AG04450 (cell line): ENCODE measurements around the gene MSI2. TPM values are rescaled to one million over a fixed set of nuclear protein-coding genes. Genes with fewer than 3 reads are reported as not detected.
A peak's percentile ranks its signal among the peaks of the same experiment; 100 is the strongest.

Experiments used
- CTCF ChIA-PET: fragments of 300-600, 350-600 bp; formaldehyde crosslinking; extraction: SDS; loops from one replicate; lab custom pipeline; 2022; ENCODE audit warnings: antibody characterized with exemption, inconsistent platforms; lab: Charles Lee
- POLR2A ChIA-PET: fragments of 350-600 bp; formaldehyde crosslinking; extraction: SDS; loops from one replicate; lab custom pipeline; 2021; ENCODE audit warnings: antibody characterized with exemption, inconsistent platforms; lab: Yijun Ruan, JAX
- DNase-seq: peaks from one replicate; pipeline ENCODE4 v3.0.0-alpha.2; 2011; ENCODE audit warnings: low read depth, low spot score
- H3K27ac ChIP-seq: one replicate; pipeline ENCODE4 v1.5.1; 2012; ENCODE audit warnings: low read depth, low read length, control low read depth
- H3K27me3 ChIP-seq: one replicate; pipeline ENCODE4 v1.6.0; 2012; ENCODE audit warnings: low read length; ENCODE audit not compliant: control insufficient read depth, insufficient read depth
- H3K4me3 ChIP-seq: 2 replicates; pipeline ENCODE4 v1.5.1; 2011; ENCODE audit warnings: mild to moderate bottlenecking, low read depth, low read length, control low read depth
- H3K9me3 ChIP-seq: 2 replicates; pipeline ENCODE4 v1.5.1; 2012; ENCODE audit warnings: low read length; ENCODE audit not compliant: control insufficient read depth, insufficient read depth
- CTCF ChIP-seq: IDR thresholded peaks from 2 replicates; pipeline ENCODE4 v1.5.1; 2011; ENCODE audit warnings: low read depth, low read length, control low read depth, inconsistent platforms
- polyA minus RNA-seq: library from RNA; depleted of rRNA, polyadenylated mRNA; stranded (reverse); fragments of >200 nt; gene quantifications from 2 replicates; pipeline ENCODE4 v1.2.3, GENCODE V29; 2011; rRNA and poly(A)+ RNA removed
- polyA plus RNA-seq: library from polyadenylated mRNA; depleted of rRNA; stranded (reverse); fragments of >200 nt; gene quantifications from 2 replicates; pipeline ENCODE4 v1.2.3, GENCODE V29; 2011; rRNA removed

The MSI2 gene
- polyA plus RNA-seq (24.4 and 26.2 TPM in 2 replicates), polyA minus RNA-seq (37.4 and 40.7 TPM in 2 replicates)

DNA sequence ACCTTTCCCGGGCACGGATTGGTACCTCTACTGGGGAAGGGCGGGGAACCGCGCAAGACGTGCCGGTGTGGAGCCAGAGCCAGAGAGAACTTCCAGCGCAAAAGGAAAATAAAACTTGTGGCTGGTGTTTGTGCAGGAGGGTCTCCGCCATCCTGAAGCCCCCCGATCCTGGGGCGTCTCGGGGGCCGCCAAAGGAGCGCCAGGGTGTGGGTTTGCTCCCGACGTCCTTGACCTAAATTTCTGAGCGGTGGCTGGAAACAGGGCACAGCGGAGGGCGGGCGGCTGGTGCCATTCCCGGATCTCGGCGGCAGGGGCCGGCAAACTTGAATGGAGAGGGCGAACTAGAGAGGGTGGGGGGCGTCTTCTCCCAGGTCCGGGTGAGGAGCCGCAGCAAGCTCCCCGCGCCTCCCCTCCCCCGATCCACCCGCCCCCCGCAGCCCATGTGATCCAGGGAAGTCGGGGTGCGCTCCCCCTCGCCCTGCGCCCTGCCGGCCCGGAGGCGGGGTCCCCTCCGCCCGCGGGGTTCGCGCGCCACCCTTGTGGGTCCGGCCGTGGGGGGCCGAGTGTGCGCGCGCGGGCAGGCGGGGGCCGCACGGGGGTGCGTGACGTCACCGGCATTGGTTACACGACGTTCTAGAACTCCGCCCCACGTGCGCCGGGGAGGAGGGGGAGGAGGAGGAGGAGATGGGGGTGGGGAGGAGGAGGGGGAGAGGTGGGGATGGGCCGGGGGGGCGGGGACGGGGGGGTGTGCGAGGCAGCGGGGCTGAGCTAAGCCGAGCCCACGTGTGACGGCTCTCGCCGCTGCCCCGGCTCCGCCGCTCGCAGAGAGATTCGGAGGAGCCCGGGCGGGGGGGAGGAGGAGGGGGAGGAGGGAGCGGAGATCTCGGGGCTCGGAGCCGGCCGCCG lies at the start of gene MSI2:
Gene MSI2 (plus strand): TSS at position 748 of the 906 bp plus-strand sequence. CDS start 220 bp downstream, outside the sequence.
- no peak within 1 kb of the TSS for H3K27ac ChIP-seq
- CTCF ChIA-PET, result interaction anchor here (1.0 to 1.5 kb wide), 2 partner anchors 13 to 115 kb away, joined by 4 to 5 read pairs; no protein-coding TSS in a partner anchor

DNA sequence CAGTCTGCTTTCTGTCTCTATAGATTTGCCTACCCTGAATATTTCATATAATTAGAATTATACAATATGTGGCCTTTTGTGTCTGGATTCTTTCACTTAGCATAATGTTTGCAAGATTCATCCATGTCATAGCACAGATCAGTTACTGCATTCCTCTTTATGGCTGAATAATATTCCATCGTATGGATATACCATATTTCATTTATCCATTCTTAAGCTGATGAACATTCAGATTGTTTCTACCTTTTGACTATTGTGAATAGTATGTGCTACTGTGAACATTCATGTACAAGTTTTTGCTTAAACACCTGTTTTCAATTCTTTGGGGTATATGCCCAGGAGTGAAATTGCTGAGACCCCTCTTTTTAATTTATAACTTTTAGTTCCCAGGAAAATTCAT lies 49.4 kb upstream of the MSI2 start:
- no peak overlapping the region for H3K4me3 ChIP-seq
- H3K27ac ChIP-seq, result no peak overlapping the region
- H3K9me3 ChIP-seq, result no peaks in the 10 kb centered on the region
- TF ChIP-seq CTCF, result no peak
- no peak for DNase-seq
- peaks cover 4% of the 10 kb centered on the region for H3K27me3 ChIP-seq
- ChIA-PET CTCF (interaction anchor here (1.2 kb wide), 1 partner anchor 36 kb away, joined by 4 read pairs; no protein-coding TSS in a partner anchor), POLR2A (no interaction called here)

More for the DNA sequence above, at the start of gene MSI2:
- Histone ChIP-seq H3K9me3 (no peaks in the 10 kb centered on the region; the same call in 1 of the 2 replicates), H3K27me3 (no peaks in the 10 kb centered on the region), H3K4me3 (peak within 1 kb of the TSS; percentile 71)
- no peak for TF ChIP-seq CTCF
- peak; percentile 54 for DNase-seq
- POLR2A ChIA-PET, result no interaction called here

GRCh38 chr17:57207396-57207795 lies 48.9 kb upstream of the MSI2 start:
- no peak overlapping the region for H3K27ac ChIP-seq
- CTCF ChIA-PET, result interaction anchor here (1.2 to 1.5 kb wide), 2 partner anchors 35 to 577 kb away, joined by 3 to 4 read pairs; no protein-coding TSS in a partner anchor
- POLR2A ChIA-PET, result no interaction called here
- TF ChIP-seq CTCF, result no peak
- no peaks in the 10 kb centered on the region for H3K9me3 ChIP-seq
- no peak overlapping the region for H3K4me3 ChIP-seq
- no peak for DNase-seq
- peaks cover 4% of the 10 kb centered on the region for H3K27me3 ChIP-seq

DNA sequence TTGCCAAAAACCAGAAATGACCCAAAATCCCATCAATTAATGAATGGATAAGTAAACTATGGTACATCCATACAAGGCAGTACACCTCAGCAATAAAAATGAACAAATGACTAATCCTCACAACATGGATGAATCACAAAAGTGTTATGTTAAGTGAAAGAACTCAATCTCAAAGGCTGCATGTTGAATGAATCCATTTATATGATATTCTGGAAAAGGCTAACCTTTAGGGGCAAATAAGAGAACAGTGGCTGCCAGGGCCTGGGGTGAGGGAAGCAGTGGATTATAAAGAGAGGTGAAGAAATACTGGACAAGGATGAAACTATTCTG lies 46.1 kb upstream of the MSI2 start:
- Histone ChIP-seq H3K9me3 (no peaks in the 10 kb centered on the region), H3K4me3 (no peak overlapping the region), H3K27me3 (peaks cover 4% of the 10 kb centered on the region), H3K27ac (no peak overlapping the region)
- ChIA-PET POLR2A (no interaction called here), CTCF (no interaction called here)
- no peak for DNase-seq
- no peak for TF ChIP-seq CTCF

GRCh38 chr17:57210972-57211411 lies 45.3 kb upstream of the MSI2 start:
- POLR2A ChIA-PET, result no interaction called here
- DNase-seq, result no peak
- no peak overlapping the region for H3K4me3 ChIP-seq
- no peaks in the 10 kb centered on the region for H3K27me3 ChIP-seq
- H3K27ac ChIP-seq, result no peak overlapping the region
- no peaks in the 10 kb centered on the region for H3K9me3 ChIP-seq
- TF ChIP-seq CTCF, result no peak
- CTCF ChIA-PET, result interaction anchor here (0.7 kb wide), 1 partner anchor 32 kb away, joined by 4 read pairs; no protein-coding TSS in a partner anchor
